Tibial artery (tissue), 4 donors: ENCODE measurements around the gene CBLC.

Source experiments
- DNase-seq, 2 donors: peaks; one replicate each; pipeline ENCODE4 v3.0.0-alpha.2; 2019
- H3K27ac ChIP-seq, 2 donors: fragments of 200-600 bp; sonication (generic) in 1 of 2; 1 replicate in 1 of 2; 2 replicates in 1 of 2; pipeline ENCODE4 v1.5.1; 2018 to 2019; ENCODE audit warnings: mild to moderate bottlenecking in 1 of 2
- H3K27me3 ChIP-seq, 2 donors: fragments of 200-600 bp; sonication (generic) in 1 of 2; one replicate each; pipeline versions ENCODE4 v1.5.1 to v1.6.0; 2016 to 2019
- H3K36me3 ChIP-seq, 3 donors: fragments of 200-600 bp; sonication (generic) in 2 of 3; one replicate each; pipeline ENCODE4 v1.5.1; 2016 to 2019; ENCODE audit warnings: mild to moderate bottlenecking in 2 of 3
- H3K4me1 ChIP-seq, 4 donors: fragments of 200-600 bp; sonication (generic) in 2 of 4; 1 replicate in 3 of 4; 2 replicates in 1 of 4; pipeline ENCODE4 v1.5.1; 2016 to 2019
- H3K4me3 ChIP-seq, 2 donors: fragments of 200-600 bp; sonication (generic) in 1 of 2; 1 replicate in 1 of 2; 2 replicates in 1 of 2; pipeline ENCODE4 v1.5.1; 2018 to 2019; ENCODE audit warnings: mild to moderate bottlenecking in 2 of 2
- H3K9me3 ChIP-seq, 3 donors: fragments of 200-600 bp; sonication (generic) in 1 of 3; one replicate each; pipeline ENCODE4 v1.5.1; 2016 to 2019
- CTCF ChIP-seq, 2 experiments: fragments of 200-600 bp in 1 of 2; fragments of 450-650 bp in 1 of 2; IDR thresholded peaks; one replicate each; pipeline ENCODE4 v1.5.1; 2017 to 2019; ENCODE audit warnings: antibody characterized with exemption in 2 of 2, mild to moderate bottlenecking in 1 of 2, moderate library complexity in 1 of 2
- intact Hi-C: fragments of 100-400 bp; cut with DNase I; formaldehyde crosslinking; loops from one replicate; pipeline ENCODE4 v1.15.0; 2023; ENCODE audit warnings: low total_unique reads

The CBLC gene

DNA sequence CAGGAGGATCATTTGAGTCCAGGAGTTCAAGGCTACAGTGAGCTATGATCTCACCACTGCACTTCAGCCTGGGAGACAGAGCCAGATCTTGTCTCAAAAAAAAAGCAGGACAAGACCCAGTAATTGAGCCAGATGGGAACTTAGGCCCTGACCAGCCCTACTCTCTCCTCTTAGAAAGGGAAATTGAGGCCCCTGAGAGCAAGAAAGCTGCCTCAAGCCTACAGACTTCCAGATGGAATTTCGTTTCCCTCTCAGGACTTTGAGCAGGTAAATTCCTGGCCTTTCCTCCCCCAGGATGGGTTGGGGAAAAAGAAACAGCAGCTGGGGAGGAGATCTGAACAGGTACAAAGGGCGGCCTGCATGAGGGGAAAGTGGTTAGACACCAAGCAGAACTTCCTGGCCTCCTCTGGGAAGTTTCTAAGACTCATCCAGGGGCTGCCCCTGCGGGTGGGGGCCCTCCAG is 32.8 kb upstream of the CBLC start:
- intact Hi-C loops: no loop called here
- DNase-seq: no peak
- H3K4me3 ChIP-seq: no peak overlapping the region
- no peaks in the 10 kb centered on the region for H3K27me3 ChIP-seq
- H3K36me3 ChIP-seq: no peaks in the 10 kb centered on the region
- peaks cover 0 to 71% (median 65%) of the 10 kb centered on the region in 4 donors for H3K4me1 ChIP-seq
- no peak for TF ChIP-seq CTCF (IDR thresholded peaks at IDR 0.05)
- H3K9me3 ChIP-seq: no peaks in the 10 kb centered on the region
- peak overlapping the region; percentile 77 to 82 for H3K27ac ChIP-seq

DNA sequence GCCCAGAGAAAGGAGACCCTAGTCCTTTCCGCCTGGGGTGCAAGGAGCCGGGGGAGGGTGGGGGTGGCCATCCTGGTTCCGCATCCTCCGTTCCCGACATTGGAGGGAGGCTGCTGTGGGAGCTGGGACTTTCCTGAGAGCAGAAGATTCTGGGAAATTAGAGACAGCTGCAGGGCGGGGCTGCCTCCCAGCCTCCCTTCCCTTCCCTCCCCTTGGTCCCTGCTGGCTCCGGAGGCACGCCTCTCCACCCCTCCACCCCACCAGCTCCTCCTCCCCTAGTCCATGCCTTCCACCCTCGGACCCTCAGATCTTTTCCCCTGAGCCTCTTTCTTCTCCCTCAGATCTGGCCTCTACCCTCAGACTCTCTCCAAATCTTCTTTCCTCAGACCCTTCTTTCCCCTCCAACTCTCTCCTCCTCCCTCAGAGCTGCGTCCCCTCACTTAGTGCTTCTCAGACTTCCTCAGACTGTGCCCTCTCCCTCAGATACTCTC is 32.3 kb upstream of the CBLC start:
- no peaks in the 10 kb centered on the region for H3K27me3 ChIP-seq
- H3K36me3 ChIP-seq: no peaks in the 10 kb centered on the region
- peak overlapping the region; percentile 77 to 82 for H3K27ac ChIP-seq
- peaks cover 0 to 75% (median 69%) of the 10 kb centered on the region in 4 donors for H3K4me1 ChIP-seq
- TF ChIP-seq CTCF (IDR thresholded peaks at IDR 0.05): no peak
- no peaks in the 10 kb centered on the region for H3K9me3 ChIP-seq
- no peak overlapping the region for H3K4me3 ChIP-seq
- peak; percentile 78 to 86 for DNase-seq
- intact Hi-C loops: no loop called here

DNA sequence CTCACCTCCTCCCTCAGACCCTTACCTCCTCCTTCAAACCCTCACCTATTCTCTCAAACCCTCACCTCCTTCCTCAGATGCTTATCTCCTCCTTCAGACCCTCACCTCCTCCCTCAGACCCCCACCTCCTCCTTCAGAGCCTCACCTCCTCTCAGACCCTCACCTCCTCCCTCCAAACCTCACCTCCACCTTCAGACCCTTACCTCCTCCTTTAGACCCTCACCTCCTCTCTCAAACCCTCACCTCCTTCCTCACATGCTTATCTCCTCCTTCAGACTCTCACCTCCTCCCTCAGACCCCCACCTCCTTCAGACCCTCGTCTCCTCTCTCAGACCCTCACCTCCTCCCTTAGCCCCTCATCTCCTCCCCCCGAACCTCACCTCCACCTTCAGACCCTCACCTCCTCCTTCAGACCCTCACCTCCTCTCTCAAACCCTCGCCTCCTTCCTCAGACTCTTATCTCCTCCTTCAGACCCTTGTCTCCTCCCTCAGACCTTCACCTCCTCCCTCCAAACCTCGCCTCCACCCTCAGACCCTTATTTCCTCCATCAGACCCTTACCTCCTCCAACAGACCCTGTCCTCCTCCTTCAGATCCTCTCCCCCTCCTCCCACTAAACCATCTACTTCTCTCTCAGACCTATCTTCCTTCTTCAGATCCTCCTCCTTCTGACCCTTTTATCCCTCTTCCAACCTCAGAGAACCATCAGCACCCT is 31.6 kb upstream of the CBLC start:
- no peak for TF ChIP-seq CTCF (IDR thresholded peaks at IDR 0.05)
- Histone ChIP-seq H3K4me1 (peaks cover 0 to 76% (median 70%) of the 10 kb centered on the region in 4 donors), H3K27me3 (no peaks in the 10 kb centered on the region), H3K9me3 (no peaks in the 10 kb centered on the region), H3K4me3 (no peak overlapping the region), H3K27ac (peak overlapping the region; percentile 77 to 82), H3K36me3 (peaks cover 0 to 1% (median 0%) of the 10 kb centered on the region in 3 donors)
- intact Hi-C loops: no loop called here
- no peak for DNase-seq

DNA sequence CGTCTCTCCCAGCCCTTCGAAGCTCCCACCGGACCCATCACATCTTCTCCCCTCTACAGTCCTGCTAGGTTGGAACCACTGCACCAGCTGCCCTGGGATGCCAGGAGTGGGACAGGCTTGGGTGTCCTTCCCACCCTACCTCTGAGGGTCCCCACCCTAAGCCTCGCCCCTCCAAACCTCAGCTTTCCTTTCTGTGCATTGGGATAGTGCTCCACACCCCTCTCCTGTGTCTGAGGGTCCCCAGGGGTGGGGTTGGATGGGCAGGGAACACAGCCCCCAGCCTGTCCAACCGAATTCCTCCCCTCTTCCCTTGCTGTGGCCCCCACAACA is 31.1 kb upstream of the CBLC start:
- Histone ChIP-seq H3K9me3 (no peaks in the 10 kb centered on the region), H3K4me1 (peaks cover 0 to 76% (median 69%) of the 10 kb centered on the region in 4 donors), H3K27me3 (no peaks in the 10 kb centered on the region), H3K27ac (peak overlapping the region; percentile 77 to 82), H3K36me3 (peaks cover 0 to 7% (median 0%) of the 10 kb centered on the region in 3 donors), H3K4me3 (no peak overlapping the region)
- TF ChIP-seq CTCF (IDR thresholded peaks at IDR 0.05): no peak
- intact Hi-C loops: no loop called here
- DNase-seq: no peak

GRCh38 chr19:44746946-44747738 is 30.5 kb upstream of the CBLC start:
- peak overlapping the region; percentile 77 to 82 for H3K27ac ChIP-seq
- peak; percentile 96 to 98 for DNase-seq
- no peaks in the 10 kb centered on the region for H3K9me3 ChIP-seq
- H3K4me1 ChIP-seq: peaks cover 0 to 73% (median 66%) of the 10 kb centered on the region in 4 donors
- no peak for TF ChIP-seq CTCF (IDR thresholded peaks at IDR 0.05)
- peaks cover 0 to 9% (median 0%) of the 10 kb centered on the region in 3 donors for H3K36me3 ChIP-seq
- peak overlapping the region; percentile 59 to 64 for H3K4me3 ChIP-seq
- intact Hi-C loops: no loop called here
- no peaks in the 10 kb centered on the region for H3K27me3 ChIP-seq
